Brain pericyte (primary cell): ENCODE measurements around the gene NT5C.
"Not testable (repeated sequence)": the region's sequence is repeated elsewhere in the genome, so short reads cannot be mapped to it uniquely, and the experiment has no call there.

ENCODE experiments used
- DNase-seq: peaks from one replicate; pipeline ENCODE4 v3.0.0-alpha.2; 2012; ENCODE audit warnings: low read depth, low spot score

Gene NT5C

GRCh38 chr17:75144816-75145512, 13.4 kb upstream of the NT5C start:
- no peak for DNase-seq

- no peak for DNase-seq
These were observed 10.9 kb upstream of the NT5C start for GRCh38 chr17:75142236-75142971.

GRCh38 chr17:75138519-75138918, 7.0 kb upstream of the NT5C start:
- DNase-seq: no peak

GRCh38 chr17:75137762-75138161, 6.2 kb upstream of the NT5C start:
- DNase-seq: not testable (repeated sequence)

- DNase-seq: no peak
These were observed 4.4 kb upstream of the NT5C start for GRCh38 chr17:75135946-75136345.

- no peak for DNase-seq
These were observed 3.9 kb upstream of the NT5C start for GRCh38 chr17:75135452-75135851.

- DNase-seq: not testable (repeated sequence)
These were observed 2.2 kb upstream of the NT5C start for GRCh38 chr17:75133607-75134347.

- no peak for DNase-seq
These were observed 1.5 kb upstream of the NT5C start for GRCh38 chr17:75133001-75133400.

- DNase-seq: not testable (repeated sequence)
These were observed 767 bp upstream of the NT5C start for GRCh38 chr17:75132018-75133000.

GRCh38 chr17:75130632-75131277, 787 bp downstream of the NT5C start:
- no peak for DNase-seq

GRCh38 chr17:75130059-75130631, 1.4 kb downstream of the NT5C start:
- no peak for DNase-seq

- no peak for DNase-seq
These were observed 2.0 kb downstream of the NT5C start for GRCh38 chr17:75129576-75129975.

- DNase-seq: no peak
These were observed 2.6 kb downstream of the NT5C start for GRCh38 chr17:75128694-75129505.

- DNase-seq: not testable (repeated sequence)
These were observed 3.6 kb downstream of the NT5C start for GRCh38 chr17:75127936-75128335.

GRCh38 chr17:75126954-75127353, 4.6 kb downstream of the NT5C start:
- DNase-seq: no peak

GRCh38 chr17:75125984-75126383, 5.6 kb downstream of the NT5C start:
- DNase-seq: no peak

GRCh38 chr17:75124819-75125162, 6.8 kb downstream of the NT5C start:
- no peak for DNase-seq

- DNase-seq: no peak
These were observed 7.3 kb downstream of the NT5C start for GRCh38 chr17:75124041-75124818.

GRCh38 chr17:75118307-75118706, 13.2 kb downstream of the NT5C start:
- DNase-seq: no peak
